SIG-M5 (cell line): ENCODE data around the gene BTBD9.

Experiments
- DNase-seq: peaks from one replicate; lab custom pipeline; 2025; lab: John Stamatoyannopoulos, UW

The BTBD9 gene

DNA sequence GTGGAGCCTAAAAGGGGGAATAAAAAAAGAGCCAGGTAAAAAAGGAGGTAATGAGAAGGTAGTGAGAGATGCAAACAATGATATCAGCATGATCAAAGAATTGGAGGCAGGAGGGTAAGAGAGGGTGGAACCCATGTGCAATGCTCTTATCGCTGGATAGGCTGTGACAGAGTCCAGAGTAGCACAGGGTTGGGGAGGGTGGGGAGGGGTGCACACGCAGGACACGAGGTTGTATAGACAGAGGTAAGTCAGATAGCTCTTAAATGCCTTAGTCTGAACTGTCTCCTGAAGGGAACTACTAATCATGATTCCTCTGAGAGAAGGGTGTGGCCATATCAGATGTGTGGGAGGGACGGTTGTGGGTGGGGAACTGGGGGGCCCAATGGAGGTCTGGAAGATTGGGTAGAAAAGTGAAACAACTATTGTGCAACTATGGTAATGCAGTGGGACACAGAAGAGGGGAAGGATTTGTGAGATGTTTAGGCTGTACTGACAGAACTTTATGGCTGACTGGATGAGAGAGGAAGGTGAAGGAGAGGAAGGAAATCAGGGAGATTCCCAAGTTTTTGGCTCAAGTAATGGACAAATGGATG, 354.8 kb downstream of the BTBD9 start:
- DNase-seq, result no peak

DNA sequence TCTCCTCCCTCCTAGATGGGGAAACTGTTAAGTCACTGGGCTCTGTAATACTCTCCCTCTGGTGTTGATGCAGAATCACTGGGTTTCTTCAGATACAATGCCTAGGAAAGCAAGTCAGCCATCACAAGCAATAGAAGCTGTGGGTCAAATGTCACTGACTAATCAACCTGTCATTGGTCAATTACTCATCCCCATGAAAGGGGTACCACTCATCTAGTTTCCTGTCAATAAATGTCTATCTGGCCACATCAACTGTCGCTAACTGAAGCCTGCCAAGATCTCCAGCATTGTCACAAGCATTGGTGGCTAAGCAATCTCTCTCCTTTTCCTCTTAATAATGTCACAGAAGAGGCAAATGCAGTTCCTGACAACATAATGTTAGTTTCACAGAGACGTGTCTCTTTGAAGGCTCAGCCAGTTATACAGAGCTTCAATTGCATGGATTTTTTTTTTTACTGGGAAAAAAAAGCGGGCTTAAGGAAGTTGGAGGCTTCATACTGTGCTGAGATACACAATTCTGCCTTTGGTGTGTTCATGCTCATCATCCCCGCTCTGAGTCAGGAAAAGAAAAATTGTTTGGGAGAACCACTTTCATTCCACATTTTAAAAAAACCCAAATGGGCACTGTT, 355.9 kb downstream of the BTBD9 start:
- DNase-seq, result no peak

DNA sequence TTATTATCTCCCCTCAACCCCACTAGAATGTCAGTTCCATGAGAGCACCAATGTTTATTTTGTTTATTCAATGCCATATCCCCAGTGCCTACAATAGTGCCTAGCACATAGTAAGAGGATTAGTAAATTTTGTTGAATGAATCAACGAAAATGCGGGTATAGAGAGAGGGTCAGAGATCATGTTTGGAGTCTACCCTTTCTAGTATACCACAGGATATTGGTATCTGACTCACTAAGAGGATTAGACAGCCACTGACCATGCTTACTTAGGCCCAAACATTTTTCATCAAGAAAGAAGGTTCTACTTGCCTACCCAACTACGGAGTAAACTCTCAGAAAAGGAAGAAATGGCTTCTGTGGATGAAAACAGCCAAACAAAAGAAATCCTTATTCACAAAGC, 356.8 kb downstream of the BTBD9 start:
- no peak for DNase-seq

DNA sequence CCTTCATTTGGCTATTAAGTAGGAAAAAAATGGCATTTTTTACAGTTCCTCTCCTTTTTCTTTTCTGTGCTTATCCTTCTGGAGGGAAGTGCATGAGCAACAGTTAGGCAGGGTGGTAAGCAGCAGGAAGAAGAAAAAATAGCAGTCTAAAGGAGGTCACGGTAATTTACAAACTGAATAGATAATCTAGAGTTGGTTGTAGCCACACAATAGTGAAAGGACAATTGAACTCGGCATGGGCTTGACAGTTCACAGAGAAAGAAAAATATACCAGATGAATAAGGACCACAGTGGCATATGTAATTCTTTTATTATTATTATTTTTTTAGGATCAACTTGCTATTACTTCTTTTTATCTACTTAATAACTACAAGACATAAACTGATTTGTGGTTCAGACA, 358.6 kb downstream of the BTBD9 start:
- no peak for DNase-seq

DNA sequence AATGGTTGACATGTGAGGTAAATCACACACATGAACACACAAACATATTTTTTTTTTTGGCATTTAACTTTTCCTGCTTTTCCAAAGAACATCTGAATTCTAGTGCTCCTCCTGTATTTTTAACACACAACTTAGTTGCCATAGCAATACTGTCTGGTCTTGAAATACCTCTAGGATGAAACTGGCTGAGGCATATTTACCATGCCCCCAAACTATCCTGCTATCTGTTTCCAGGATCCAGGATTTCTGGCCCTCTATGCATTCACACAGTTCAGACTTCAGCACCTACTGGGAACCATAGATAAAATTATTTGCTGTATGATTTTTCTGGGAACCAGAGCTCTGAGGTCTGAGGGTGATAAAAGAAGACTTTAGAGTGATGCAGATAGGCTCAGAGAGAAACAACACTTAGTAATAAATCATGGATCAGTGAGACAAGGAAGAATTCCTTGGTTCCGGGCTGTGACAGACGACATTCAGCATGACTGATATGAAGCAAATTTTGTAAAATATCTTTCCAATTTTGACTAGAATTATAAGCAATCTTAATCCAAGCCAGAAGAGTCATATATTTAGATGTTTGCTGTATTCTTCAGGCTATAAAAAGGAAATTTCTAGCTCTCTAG, 359.7 kb downstream of the BTBD9 start:
- no peak for DNase-seq

DNA sequence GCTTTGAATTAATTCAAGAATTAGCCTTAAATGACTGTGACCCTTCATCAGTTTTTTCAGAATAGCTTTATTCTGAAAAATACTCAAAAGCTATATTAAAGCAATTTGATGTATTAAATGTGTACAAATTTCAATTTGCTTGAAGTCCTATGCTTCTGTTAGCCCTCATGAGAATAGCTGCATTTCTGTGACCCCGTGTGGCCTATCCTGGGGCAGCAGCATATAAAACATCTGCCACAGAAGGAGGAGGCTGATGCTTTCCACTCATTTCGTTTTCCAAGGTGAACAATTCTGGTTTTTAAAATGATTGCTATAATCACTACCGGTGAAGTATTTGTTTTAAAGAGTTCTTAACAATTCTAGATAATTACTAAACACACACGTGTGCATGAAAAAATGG, 360.3 kb downstream of the BTBD9 start:
- no peak for DNase-seq

DNA sequence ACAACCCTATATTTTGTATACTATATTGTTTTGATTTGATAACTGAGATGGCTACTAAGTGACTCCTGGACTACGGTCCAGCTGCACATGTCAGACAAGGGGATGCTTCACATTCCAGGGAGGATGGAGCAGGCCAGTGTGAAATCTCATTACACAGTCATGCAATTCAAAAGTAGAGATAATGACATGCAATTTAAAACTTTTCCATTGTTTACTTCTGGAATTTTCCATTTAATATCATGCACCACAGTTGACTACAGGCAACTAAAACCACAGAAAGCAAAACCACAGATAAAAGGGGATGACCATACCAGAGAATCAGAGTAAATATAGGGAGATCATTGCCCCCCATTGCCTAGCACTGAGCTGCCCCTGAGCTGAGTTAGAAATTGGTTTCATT, 366.4 kb downstream of the BTBD9 start:
- DNase-seq, result no peak

DNA sequence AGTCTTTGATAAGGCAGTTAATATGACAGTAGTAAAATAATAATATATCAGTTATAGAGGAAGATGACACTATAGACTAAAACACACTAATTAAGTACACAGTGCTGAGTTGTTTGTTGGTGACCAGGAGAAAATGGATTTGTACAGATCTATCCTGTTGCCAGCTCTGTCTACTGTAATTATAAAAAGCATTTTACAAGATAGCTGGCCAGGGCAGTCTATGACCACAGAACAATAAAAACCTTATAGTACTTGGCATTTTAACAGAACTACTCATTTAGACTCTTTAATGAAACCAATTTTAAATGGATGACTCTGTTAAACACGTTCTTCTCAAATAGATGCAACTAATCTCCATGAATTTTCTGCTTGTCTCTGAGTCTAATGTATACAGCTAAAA, 367.5 kb downstream of the BTBD9 start:
- DNase-seq, result no peak

DNA sequence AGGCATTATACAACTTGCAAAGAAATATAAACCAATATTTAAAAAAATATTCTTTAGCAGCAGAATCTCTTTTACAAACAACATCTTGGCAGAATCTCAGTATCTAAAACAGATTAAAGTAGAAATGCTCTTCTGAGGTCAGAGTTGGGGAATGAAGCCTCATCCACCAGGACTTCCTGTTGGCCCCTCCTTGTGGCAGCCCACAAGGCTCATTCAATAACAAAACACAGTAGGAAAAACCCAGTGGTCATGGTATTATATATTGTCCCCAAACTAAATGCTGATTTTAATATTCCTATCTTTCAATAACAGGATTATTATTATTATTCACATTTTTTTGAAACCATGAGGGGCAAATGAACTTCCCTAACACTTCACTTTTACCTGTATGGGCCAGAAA, 368.6 kb downstream of the BTBD9 start:
- no peak for DNase-seq

DNA sequence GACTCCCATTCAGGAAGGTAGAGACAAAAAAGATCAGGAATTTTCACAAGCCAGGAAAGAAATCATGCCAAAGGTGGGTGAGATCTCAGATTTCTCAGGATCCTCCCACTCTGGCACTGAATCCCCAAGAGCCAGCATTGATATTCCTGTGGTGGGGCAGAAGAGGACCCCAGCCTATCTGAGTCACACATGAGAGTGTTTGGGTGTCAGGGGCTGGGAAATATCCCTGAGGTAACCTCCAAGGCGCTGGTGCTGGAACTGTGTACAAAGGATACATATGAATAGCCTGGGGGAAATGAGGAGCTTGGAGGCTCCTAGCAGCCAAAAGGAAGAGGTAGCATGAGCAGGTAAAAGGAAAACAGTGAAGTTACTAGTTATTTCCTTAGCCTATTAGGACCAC, 369.4 kb downstream of the BTBD9 start:
- no peak for DNase-seq

DNA sequence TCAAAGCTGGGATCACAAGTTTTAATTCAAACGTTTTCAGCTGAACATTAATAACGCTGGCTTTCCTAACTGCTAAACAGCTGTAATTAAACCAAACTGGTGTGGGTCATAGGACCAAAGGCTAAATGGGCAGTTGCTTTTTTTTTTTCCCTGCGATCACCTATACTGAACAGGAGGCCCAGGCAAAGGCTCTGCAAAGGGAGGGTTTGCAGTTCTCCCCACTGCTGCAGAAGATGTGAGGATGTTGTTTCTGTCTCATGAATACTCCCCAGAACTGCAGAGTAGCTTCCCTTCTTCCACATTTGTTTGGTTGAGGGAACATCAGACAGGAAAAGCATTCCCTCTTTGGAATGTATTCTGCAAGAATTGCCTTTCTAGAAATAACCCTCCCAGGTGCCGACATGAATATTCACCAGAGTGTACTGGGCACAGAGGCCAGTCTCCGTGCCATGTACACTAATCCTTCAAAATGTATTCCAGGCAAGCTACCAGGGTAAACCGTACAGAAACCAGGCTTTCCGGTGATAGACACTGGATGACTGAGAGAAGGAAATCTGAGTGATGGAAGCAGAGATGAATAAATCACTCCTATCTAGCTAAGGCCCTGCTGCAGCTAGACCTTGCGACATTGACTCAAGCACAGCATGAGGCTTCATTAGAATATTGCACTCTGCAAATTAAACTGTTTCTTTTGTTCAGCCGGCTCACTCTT, 370.1 kb downstream of the BTBD9 start:
- no peak for DNase-seq

DNA sequence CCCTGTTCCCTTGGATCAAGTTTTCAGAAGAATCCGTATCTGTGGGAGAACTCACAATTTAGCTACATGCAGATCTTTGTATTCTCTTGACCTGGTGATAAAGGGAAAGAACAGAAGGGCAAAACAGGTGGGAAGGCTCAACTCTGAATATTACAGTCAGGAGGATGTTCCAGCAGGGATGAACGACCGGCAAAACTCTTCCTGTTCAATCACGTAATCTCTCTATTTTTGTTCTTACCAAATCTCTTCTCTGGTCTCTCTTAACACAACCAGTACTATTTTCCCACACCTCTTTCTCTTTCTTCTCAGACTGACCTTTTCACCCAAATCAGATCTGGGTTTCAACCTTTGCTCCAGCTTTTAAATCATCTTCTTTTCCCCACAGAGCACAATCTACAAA, 371.4 kb downstream of the BTBD9 start:
- no peak for DNase-seq

DNA sequence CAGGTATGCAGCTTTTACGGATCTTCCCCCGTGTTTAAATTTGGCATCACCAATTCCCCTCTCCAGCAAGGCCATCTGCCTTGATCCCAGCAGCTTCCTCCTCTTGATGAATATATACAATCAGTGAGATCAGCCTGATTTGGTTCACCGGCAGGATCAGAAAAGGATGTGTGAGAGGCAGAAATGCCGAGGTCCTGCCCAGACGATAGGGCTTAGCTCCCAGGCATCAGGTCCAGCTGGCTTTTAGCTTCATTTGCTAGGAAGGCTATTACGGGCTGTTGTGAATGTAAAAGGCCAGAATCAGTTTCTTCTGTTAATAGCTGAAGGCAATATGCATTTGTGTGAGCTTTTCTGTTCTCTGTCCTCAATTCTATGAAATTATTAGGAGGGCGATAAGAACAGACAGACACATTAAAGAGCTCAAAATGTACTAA, 372.8 kb downstream of the BTBD9 start:
- DNase-seq, result no peak

DNA sequence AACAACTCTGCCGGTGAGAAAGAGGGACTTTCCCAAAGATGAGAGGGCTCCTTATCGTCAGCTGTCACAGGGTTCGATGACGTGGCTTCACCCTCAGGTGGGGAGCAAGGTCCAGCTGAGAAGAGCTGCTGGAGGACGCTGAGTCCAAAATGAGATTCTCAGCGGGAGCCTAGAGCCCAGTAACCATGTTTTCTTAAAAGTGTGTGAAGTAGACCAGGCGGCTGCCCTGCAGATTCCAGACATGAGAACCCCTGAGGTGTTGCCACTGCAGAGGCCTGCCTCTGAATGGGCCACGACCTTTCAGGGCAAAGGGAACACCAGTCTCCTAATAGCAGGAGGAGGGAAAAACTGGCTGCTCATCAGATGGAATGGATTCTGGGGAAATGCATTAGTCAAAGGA, 375.1 kb downstream of the BTBD9 start:
- no peak for DNase-seq

DNA sequence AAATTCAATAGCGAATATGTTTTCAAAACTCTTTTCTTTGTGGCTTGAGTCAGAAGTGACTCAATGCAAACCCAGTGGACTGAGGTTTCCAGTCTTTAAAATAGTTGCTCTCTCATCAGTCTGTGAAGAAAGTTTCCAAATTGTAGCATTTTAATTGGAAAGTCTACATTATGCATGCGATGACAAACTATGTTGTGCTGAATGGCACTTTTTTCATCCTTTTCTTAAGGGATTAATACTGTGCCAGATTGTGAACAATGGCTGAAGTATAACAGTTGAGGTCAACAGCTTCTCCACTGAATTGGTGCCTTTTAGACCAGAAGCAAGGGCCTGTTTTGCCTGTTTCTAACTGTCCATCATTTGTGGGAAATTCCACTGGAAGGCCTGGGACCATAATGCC, 377.1 kb downstream of the BTBD9 start:
- no peak for DNase-seq

DNA sequence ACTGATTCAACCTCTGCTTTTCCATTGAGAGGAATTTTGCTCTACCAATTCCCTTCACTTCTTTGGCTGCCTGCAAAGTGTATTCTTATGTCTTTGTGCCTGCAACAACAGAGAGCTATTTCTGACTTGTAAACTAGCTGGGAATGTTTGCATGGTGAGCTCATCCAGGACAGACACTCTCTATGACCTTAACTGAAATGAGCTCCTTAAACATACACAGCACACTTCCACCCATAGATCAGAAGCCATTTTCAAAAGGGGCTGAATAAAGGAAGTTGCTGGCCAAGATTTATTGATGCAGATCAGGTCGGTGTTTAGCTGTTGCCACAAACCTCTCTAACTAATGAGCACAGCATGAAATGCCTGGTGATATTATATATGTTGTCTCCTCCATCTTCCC, 377.7 kb downstream of the BTBD9 start:
- no peak for DNase-seq

DNA sequence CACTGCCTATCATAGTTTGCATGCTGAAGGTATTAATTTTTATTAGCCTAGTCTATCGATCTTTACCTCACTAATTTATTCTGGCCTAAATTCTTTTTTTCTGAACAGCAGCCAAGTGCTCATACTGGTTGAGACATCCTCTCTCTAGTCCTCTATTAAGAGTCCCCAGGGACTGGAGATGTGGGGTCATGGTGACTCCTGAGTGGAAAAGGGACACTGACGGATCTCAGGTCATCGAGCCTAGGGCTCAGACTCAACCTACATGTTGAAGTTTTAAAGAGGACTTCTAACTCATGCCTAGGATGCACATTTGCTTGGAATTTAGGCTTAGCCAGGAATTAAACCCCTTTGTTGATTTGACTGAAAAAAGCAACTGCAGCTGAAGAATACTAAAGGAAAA, 378.1 kb downstream of the BTBD9 start:
- no peak for DNase-seq

DNA sequence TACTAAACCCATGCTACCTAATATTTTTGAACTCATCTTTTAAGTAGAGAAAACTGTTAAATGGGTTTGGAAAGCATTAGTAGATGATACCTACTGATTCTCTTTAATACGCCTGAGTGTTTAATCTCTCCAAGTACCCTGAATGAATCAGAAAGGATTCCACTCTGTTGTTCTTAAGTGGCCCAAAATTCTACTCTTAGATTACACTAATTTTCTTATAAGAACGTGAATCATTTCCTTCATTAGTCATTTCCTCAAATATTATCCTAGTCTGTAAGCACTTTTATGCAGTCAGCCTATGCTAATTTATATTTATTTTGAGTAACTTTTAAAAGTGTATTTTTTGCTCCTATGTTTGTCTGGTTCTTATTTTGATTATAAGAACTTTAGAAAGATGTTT, 380.0 kb downstream of the BTBD9 start:
- no peak for DNase-seq

DNA sequence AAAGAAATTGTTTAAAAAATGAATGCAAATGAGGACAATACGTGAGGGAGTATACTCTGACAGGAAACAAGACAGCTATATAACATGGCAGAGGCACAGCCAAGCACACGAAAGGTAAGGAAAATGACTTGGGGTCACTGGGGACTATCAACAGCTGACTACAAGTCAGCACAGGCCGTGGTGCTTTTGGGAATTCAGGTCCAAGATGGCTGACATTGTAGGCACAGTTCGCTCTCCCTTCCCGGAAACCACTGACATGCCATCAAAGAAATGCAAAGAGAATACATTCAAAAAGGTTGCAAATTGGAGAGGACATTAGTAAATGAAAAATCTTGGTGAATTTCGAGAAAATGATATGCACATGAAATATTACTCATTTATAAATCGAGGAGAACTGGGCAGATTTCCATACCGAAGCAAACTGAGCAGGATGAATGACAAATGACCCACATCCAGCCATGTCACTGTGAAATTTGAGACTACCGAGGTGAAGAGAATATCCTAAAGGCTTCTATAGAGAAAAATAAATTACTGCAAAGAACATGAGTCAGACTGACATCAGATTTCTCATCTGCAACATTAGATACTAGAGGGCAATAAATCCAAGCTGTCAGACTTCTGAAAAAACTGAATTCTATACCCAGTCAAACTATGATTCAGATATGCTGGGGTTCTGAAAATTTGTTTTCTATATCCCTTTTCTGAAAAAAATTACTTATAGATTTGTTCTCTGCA, 391.1 kb downstream of the BTBD9 start:
- no peak for DNase-seq

DNA sequence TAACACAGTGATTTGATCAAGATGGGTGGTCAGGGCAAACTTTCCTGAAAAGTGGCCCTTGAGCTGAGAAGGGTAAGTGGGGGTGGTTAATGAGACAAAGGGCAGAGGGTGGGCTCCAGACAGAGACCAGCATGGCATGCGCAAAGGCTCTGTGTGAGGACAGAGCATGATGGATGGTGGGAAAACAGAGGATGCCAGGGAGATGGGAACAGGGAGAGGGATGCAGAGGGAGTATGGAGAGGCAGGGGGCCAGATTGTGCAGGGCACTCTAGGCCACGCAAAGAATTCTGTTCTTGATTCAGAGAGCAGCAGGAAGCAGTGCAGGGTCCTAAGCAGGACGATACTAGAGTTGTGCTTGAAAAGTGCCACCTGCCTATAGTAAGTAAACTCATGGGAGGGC, 394.4 kb downstream of the BTBD9 start:
- DNase-seq, result no peak

DNA sequence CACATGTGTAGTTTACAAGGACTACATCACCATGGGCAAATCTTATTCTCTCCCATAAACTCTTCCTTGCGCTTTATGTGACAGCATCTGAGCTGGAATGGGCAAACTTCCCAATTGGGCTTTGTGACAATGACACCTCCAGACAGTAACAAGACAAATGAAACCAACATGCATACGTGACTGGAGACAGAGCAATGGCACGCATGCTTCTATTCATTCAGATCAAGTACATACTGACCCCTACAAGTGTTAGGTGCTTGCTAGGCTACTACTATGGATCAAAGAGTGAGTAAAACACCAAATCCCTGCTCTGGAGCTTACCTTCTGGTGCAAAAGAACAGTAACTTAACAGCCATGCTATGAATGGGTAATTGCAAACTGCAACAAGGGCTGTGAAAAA, 394.9 kb downstream of the BTBD9 start:
- no peak for DNase-seq

DNA sequence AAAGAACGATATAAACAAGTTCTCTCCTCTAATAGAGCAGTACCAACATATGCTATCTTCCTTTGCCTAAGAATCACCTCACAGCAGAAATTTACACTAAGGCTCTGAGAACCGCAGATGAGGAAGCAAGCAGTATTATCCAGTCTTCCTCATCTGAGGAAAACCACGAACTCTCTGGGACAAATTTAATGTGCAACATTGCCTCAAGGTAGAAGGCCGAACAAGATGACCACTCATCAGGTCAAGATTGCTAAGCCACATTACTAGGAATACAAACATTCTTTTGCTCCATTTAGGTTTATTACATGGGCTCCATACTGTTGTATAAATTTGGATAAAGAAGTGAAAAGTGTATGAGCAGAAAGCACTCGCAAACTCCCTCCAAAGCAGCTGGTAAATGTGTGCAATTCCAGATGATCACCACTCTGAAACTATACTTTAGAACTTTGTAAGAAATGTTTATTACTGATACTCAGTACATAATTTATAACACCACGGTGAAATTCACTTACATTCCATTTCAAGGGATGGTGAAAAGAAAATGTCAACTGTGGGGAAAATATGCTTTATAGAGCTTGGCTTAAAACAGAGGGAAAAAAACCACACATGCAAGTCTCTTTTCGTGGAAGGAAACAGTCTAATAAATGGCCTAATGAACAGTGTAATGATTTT, 398.4 kb downstream of the BTBD9 start:
- no peak for DNase-seq
